GM20431 (cell line): ENCODE measurements around the gene CKAP5.

ENCODE experiments used
- in situ Hi-C: fragments of 300-500 bp; cut with MseI, MboI; formaldehyde crosslinking; loops from one replicate; pipeline ENCODE4 v1.15.0; 2020; ENCODE audit warnings: low sequenced_read_pairs; ENCODE audit not compliant: unreplicated experiment

Gene CKAP5

GRCh38 chr11:46845740-46846509, at the start of gene CKAP5:
Gene CKAP5, minus strand, starts transcription at chr11:46846280. Its CDS starts 25,049 bp downstream, at chr11:46821231.
- in situ Hi-C loops = no loop called here

- in situ Hi-C loops = no loop called here
These were observed 49.7 kb upstream of the CKAP5 start for GRCh38 chr11:46895821-46896220.

- in situ Hi-C loops = no loop called here
These were observed 48.9 kb upstream of the CKAP5 start for GRCh38 chr11:46894961-46895360.

GRCh38 chr11:46894506-46894905, 48.4 kb upstream of the CKAP5 start:
- in situ Hi-C loops = no loop called here

- in situ Hi-C loops = no loop called here
These were observed 46.8 kb upstream of the CKAP5 start for GRCh38 chr11:46892838-46893237.

- in situ Hi-C loops = no loop called here
These were observed 46.0 kb upstream of the CKAP5 start for GRCh38 chr11:46892109-46892508.

- in situ Hi-C loops = no loop called here
These were observed 44.6 kb upstream of the CKAP5 start for GRCh38 chr11:46890665-46891064.

GRCh38 chr11:46889689-46890475, 43.8 kb upstream of the CKAP5 start:
- in situ Hi-C loops = loop anchor here (10.0 kb wide), 1 partner anchor 265 kb away; no protein-coding TSS in a partner anchor

GRCh38 chr11:46889251-46889650, 43.2 kb upstream of the CKAP5 start:
- in situ Hi-C loops = loop anchor here (10.0 kb wide), 1 partner anchor 266 kb away; no protein-coding TSS in a partner anchor

- in situ Hi-C loops = loop anchor here (10.0 kb wide), 1 partner anchor 266 kb away; no protein-coding TSS in a partner anchor
These were observed 42.6 kb upstream of the CKAP5 start for GRCh38 chr11:46888636-46889035.

- in situ Hi-C loops = loop anchor here (10.0 kb wide), 1 partner anchor 269 kb away; no protein-coding TSS in a partner anchor
These were observed 40.1 kb upstream of the CKAP5 start for GRCh38 chr11:46886211-46886610.

- in situ Hi-C loops = no loop called here
These were observed 33.0 kb upstream of the CKAP5 start for GRCh38 chr11:46879056-46879585.

- in situ Hi-C loops = no loop called here
These were observed 31.5 kb upstream of the CKAP5 start for GRCh38 chr11:46877580-46877979.

GRCh38 chr11:46876471-46876870, 30.4 kb upstream of the CKAP5 start:
- in situ Hi-C loops = no loop called here

GRCh38 chr11:46874586-46874985, 28.5 kb upstream of the CKAP5 start:
- in situ Hi-C loops = no loop called here

- in situ Hi-C loops = no loop called here
These were observed 22.8 kb upstream of the CKAP5 start for GRCh38 chr11:46868912-46869311.

- in situ Hi-C loops = no loop called here
These were observed 19.3 kb upstream of the CKAP5 start for GRCh38 chr11:46865340-46865739.

- in situ Hi-C loops = no loop called here
These were observed 14.1 kb upstream of the CKAP5 start for GRCh38 chr11:46860218-46860617.

GRCh38 chr11:46858920-46859546, 13.0 kb upstream of the CKAP5 start:
- in situ Hi-C loops = no loop called here

- in situ Hi-C loops = no loop called here
These were observed 11.6 kb upstream of the CKAP5 start for GRCh38 chr11:46857666-46858065.
